NB4 (cell line): ENCODE results near the gene TMEM219.
"Not testable (repeated sequence)": the region's sequence is repeated elsewhere in the genome, so short reads cannot be mapped to it uniquely, and the experiment has no call there.

ENCODE experiments used
- DNase-seq: peaks from one replicate; pipeline ENCODE4 v3.0.0; 2010; ENCODE audit warnings: low read depth
- H3K4me3 ChIP-seq: one replicate; pipeline ENCODE4 v1.5.1; 2011; ENCODE audit warnings: mild to moderate bottlenecking, low read depth, low read length, moderate library complexity
- MAX ChIP-seq: IDR thresholded peaks from 2 replicates; pipeline ENCODE4 v1.6.1; 2011; ENCODE audit warnings: low read depth, low read length
- MYC ChIP-seq: IDR thresholded peaks from 2 replicates; pipeline ENCODE4 v1.6.1; 2011; ENCODE audit warnings: low read depth, low read length
- POLR2A ChIP-seq: IDR thresholded peaks from 2 replicates; pipeline ENCODE4 v1.6.1; 2011; ENCODE audit warnings: mild to moderate bottlenecking; ENCODE audit not compliant: insufficient read length; ENCODE audit errors: extremely low read depth
- TF ChIP-seq, protein P1 (sequence below): IDR thresholded peaks from one replicate; pipeline ENCODE4 v1.5.1; 2012; ENCODE audit warnings: low read depth, low read length

TMEM219 gene

GRCh38 chr16:30011714-30012504 is 50.0 kb downstream of the TMEM219 start:
- TF ChIP-seq POLR2A = no peak
- TF ChIP-seq MYC = no peak
- TF ChIP-seq, protein P1, sequence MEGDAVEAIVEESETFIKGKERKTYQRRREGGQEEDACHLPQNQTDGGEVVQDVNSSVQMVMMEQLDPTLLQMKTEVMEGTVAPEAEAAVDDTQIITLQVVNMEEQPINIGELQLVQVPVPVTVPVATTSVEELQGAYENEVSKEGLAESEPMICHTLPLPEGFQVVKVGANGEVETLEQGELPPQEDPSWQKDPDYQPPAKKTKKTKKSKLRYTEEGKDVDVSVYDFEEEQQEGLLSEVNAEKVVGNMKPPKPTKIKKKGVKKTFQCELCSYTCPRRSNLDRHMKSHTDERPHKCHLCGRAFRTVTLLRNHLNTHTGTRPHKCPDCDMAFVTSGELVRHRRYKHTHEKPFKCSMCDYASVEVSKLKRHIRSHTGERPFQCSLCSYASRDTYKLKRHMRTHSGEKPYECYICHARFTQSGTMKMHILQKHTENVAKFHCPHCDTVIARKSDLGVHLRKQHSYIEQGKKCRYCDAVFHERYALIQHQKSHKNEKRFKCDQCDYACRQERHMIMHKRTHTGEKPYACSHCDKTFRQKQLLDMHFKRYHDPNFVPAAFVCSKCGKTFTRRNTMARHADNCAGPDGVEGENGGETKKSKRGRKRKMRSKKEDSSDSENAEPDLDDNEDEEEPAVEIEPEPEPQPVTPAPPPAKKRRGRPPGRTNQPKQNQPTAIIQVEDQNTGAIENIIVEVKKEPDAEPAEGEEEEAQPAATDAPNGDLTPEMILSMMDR = no peak
- no peak for TF ChIP-seq MAX
- DNase-seq = no peak
- H3K4me3 ChIP-seq = no peak overlapping the region

DNA sequence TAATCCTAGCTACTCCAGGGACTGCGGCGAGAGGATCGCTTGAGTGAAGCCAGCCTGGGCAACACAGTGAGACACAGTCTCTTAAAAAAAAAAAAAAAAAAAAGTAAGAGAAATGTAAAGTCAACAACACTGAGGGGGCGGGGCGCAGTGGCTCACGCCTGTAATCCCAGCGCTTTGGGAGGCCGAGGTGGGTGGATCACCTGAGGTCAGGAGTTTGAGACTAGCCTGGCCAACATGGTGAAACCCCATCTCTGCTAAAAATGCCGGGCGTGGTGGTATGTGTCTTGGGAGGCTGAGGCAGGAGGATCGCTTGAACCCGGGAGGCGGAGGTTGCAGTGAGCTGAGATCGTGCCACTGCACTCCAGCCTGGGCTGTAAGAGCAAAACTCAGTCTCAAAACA is 50.7 kb downstream of the TMEM219 start:
- not testable (repeated sequence) for DNase-seq

GRCh38 chr16:30015450-30015849 is 53.6 kb downstream of the TMEM219 start:
- not testable (repeated sequence) for DNase-seq, H3K4me3 ChIP-seq

More for the DNA sequence above, 50.7 kb downstream of the TMEM219 start:
- H3K4me3 ChIP-seq = not testable (repeated sequence)

DNA sequence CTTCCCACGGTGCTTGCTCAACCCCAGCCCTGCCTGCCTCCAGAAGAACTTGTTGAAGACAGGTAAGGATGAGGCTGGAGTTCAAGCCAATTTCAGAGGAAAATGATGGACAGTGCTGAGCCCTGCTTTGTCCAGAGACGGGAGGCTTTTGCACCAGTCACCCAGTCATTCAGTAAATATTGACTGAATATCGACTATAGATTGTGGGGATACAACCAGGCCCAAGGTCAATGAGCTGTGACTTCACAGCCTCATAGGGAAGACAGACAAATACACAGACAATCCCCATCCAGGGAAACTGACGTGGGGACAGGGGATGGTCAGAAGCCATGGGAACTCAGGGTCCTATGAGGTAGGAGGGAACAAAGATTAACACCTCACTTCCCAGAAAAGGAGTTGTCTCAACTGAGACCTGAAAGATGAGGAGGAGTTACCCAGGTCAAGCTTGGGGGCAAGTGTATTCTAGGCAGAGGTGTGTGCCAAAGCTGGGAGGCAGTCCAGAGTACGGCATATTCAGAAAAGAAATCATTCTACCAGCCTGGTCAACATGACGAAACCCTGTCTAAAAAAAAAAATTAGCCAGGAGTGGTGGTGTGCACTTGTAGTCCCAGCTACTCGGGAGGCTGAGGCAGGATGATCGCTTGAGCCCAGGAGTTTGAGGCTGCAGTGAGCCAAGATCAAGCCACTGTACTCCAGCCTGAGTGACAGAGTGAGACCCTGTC is 54.8 kb downstream of the TMEM219 start:
- DNase-seq = no peak
- TF ChIP-seq MAX = no peak
- TF ChIP-seq, protein P1 = no peak
- no peak for TF ChIP-seq MYC
- TF ChIP-seq POLR2A = no peak

DNA sequence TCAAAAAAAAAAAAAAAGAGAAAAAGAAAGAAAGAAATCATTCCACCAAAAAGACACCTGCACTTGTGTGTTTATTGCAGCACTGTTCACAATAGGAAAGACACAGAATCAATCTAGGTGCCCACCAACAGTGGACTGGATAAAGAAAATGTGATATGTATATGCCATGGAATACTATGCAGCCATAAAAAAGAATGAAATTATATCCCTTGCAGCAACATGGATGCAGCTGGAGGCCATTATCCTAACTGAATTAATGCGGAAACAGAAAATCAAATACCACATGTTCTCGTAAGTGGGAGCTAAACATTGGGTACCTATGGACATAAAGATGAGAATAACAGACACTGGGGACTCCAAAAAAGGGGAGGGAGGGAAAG is 55.4 kb downstream of the TMEM219 start:
- TF ChIP-seq MYC (no peak), MAX (no peak), POLR2A (no peak)
- TF ChIP-seq, protein P1 = no peak
- no peak for DNase-seq
- no peak overlapping the region for H3K4me3 ChIP-seq

More for the DNA sequence above, 54.8 kb downstream of the TMEM219 start:
- no peak overlapping the region for H3K4me3 ChIP-seq

GRCh38 chr16:30017937-30018336 is 56.1 kb downstream of the TMEM219 start:
- DNase-seq, H3K4me3 ChIP-seq: not testable (repeated sequence)

DNA sequence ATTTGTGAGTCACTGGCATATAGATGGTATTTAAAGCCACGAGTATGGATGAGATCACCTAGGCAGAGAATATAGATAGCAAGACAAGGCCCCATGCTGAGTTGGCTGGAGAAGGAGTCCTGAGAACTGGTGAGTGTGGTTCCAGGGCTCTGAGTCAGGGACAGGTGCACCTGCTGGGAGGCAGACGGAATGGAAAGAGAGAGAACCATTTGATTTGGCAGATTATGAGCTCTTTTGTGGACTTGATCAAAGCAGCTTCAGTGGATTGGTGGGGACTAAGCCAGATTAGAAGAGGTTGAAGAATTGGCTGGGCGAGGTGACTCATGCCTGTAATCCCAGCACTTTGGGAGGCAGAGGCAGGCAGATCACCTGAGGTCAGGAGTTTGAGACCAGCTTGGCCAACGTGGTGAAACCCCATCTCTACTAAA is 56.9 kb downstream of the TMEM219 start:
- TF ChIP-seq MYC (no peak), MAX (no peak), POLR2A (no peak)
- TF ChIP-seq, protein P1 = no peak
- H3K4me3 ChIP-seq = no peak overlapping the region
- DNase-seq = no peak
